Measurements from ENCODE around the gene PTPRO.

Gene PTPRO

DNA sequence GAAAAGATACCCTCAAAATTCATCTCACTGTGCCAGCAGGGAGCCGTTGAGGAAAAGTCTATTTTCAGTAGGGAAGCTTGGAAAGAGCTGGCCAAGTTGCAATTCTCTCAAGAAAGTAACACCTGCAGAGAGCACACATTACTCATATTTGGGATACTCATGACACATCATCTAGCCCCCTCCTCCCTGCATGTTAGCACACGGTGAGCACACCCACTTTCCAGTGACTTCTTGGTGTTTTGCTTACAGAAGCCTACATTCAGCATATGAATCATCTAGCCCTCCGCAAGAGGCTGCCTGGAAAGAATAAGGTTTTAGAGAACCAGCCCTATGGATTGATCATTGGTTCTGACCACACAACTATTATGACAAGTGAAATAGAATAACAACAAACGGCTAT lies 124.5 kb downstream of the PTPRO start:
- no peak for DNase-seq (ENCODE audit: low read depth)

DNA sequence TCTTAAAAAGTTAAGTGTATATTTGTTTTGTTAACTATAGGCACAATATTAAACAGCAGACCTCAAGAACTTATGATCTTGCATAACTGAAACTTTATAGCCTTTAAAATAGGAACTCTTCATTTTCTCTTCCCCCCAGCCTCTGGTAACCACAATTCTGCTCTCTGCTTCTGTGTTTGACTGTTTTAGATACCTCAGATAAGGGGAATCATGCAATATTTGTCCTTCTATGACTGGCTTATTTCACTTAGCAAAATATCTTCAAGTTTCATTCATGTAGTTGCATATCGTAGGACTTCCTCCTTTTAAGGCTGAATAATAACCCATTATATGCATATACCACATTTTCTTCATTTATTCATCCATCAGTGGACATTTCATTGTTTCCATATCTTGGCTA lies 131.3 kb downstream of the PTPRO start:
- DNase-seq (ENCODE audit: low read depth), result no peak

GRCh38 chr12:15458008-15458407 lies 135.7 kb downstream of the PTPRO start:
- DNase-seq (ENCODE audit: low read depth), result no peak

- no peak for DNase-seq (ENCODE audit: low read depth)
Measured at GRCh38 chr12:15468911-15469310, 146.6 kb downstream of the PTPRO start.

- no peak for DNase-seq (ENCODE audit: low read depth)
Measured at GRCh38 chr12:15469356-15469755, 147.0 kb downstream of the PTPRO start.

DNA sequence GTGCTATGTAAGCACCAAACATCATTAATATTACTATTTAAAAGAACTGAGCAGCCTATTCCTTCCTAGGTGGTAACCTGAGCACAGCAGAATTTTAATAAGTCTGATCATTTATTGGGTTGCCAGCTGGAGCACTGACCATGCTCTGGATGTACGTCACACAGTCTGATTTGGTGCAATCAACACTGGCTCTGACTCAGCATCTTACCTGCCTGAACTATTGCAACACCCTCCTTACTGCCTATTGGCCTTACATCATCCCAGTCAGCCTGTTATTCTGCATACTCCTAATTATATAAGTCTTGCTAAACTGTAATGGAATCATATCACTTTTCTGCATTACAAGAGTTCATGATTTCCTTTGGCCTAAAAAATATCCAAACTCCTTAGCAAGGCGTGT lies 149.7 kb downstream of the PTPRO start:
- no peak for DNase-seq (ENCODE audit: low read depth)

DNA sequence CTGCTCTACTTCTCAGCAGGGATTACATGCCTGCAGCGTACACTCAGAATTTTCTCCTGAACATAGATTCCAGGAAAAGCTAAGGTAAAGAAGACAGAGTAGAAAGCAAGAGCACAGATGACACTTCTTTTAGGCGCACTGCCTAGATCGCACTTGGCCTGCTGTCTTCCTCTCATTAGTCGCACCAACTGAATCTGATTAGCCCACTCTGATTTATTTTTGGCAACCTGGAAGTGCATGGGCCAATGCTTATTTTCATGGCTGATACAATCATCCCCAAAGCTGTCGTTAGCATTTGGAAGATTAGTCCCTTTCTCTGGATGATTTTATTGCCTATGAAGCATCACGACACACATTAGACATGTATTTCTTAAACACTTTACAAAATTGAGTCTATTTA lies 152.5 kb downstream of the PTPRO start:
- DNase-seq (ENCODE audit: low read depth), result no peak

DNA sequence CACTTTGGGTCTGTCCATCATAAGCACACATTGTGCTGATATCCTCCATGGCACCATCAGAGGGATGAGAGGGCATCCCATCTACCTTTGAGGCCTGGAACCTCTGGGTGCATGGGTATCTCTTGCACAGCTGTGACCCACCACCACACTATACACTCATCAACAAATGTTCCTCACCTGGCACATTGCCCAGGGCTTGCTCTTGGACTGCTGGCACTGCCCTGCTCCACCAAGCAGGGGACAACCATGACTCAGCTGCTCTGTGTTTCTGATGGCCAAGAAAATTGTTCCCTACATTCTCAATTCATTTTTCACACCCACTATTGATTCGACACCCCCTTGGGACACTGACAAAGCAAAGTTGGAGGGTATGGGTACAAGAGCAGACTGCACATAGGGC lies 155.5 kb downstream of the PTPRO start:
- no peak for DNase-seq (ENCODE audit: low read depth)

DNA sequence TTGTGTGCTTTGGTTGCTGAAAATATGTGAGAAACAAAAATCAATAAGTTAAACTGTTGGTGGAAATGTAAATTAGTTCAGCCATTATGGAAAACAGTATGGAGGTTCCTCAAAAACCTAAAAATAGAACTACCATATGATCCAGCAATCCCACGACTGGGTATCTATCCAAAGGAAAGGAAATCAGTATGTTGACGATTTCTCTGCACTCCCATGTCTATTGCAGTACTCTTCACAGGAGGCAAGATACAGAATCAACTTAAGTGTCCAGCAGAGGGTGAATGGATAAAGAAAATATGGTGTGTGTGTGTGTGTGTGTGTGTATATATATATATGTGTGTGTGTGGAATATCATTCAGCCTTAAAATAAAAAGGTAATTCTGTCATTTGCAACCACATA lies 159.5 kb downstream of the PTPRO start:
- DNase-seq (ENCODE audit: low read depth), result no peak

GRCh38 chr12:15485466-15485865 lies 163.2 kb downstream of the PTPRO start:
- no peak for DNase-seq (ENCODE audit: low read depth)

- no peak for DNase-seq (ENCODE audit: low read depth)
Measured at GRCh38 chr12:15486859-15487258, 164.6 kb downstream of the PTPRO start.

DNA sequence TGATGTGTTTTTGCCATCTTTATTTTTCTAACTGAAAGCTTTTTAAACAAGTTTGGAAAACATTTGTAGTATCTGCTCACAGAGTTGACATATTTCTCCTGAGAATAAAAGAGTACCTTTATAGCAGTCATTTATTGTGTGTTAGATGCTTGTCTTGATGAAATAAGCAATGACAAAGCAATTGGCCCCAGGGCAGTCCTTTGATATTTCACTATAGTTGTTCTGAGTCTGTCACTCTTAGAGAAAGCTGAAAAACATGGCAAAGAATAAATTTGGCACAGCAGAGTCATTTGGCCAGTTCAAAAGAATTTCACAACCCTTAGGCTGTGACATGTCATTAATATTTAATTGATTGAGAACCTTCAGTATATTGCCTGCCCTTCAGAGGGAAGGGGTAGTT lies 166.2 kb downstream of the PTPRO start:
- DNase-seq (ENCODE audit: low read depth), result no peak

GRCh38 chr12:15494329-15495046 lies 172.2 kb downstream of the PTPRO start:
- DNase-seq (ENCODE audit: low read depth), result no peak

DNA sequence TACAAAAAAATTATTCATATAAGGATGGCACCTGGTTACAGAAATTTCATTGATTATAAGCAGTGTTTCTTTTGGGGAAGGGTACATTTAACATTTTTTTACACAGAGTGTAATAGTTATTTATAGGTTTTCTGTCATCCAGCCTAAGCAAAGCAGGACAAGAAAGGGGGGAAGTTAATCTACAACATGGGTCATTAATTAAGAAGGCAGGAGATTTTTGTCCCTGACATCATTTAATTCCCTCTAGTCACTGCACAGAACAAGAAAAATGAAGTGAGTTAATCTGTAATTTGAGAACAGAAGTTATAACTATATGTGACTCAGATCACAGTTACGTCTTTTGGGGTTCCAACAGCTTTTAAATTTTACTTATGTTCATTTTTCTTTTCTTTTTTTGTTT lies 173.4 kb downstream of the PTPRO start:
- DNase-seq (ENCODE audit: low read depth), result no peak

- DNase-seq (ENCODE audit: low read depth), result no peak
Measured at GRCh38 chr12:15496738-15497137, 174.4 kb downstream of the PTPRO start.

- DNase-seq (ENCODE audit: low read depth), result no peak
Measured at GRCh38 chr12:15497671-15498292, 175.5 kb downstream of the PTPRO start.

- DNase-seq (ENCODE audit: low read depth), result no peak
Measured at GRCh38 chr12:15502211-15502610, 179.9 kb downstream of the PTPRO start.

DNA sequence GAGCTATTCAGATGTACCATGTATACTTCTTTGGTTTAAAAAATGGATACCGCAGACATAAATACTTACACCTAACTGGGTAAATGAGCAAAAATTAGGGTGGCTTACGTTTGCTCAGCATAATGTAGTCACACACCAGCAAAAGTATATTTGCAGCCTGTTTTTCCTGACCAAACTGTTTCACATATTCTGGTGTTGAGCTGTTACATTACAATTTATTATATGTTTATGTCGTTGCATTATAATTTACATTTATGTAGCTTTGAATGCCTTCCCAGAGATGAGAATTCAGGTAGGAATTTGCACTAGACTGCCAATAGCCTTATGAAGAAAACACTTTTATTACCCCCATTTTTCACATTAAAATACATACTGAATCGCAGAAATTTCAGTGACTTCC lies 183.3 kb downstream of the PTPRO start:
- DNase-seq (ENCODE audit: low read depth), result no peak

GRCh38 chr12:15515010-15515409 lies 192.7 kb downstream of the PTPRO start:
- DNase-seq (ENCODE audit: low read depth), result no peak

GRCh38 chr12:15520083-15520482 lies 197.8 kb downstream of the PTPRO start:
- no peak for DNase-seq (ENCODE audit: low read depth)

DNA sequence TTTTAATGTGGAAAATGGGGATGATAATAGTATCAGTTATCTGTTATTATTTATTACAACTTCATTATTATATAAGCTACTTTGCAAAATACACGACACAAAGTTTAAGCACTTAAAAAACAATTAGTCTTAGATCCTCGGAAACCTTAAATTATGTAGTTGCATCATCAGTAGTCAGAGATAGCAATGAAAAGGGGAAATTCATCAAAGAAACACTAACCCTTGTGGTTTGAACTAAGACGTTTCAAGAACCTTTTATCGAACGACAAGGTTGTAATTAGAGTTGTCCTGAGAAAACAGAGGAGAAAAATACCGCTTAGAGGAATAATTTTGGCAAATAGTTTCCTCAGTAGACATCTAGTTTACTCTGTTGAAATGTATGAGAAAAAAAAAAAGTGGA lies 198.5 kb downstream of the PTPRO start:
- no peak for DNase-seq (ENCODE audit: low read depth)

DNA sequence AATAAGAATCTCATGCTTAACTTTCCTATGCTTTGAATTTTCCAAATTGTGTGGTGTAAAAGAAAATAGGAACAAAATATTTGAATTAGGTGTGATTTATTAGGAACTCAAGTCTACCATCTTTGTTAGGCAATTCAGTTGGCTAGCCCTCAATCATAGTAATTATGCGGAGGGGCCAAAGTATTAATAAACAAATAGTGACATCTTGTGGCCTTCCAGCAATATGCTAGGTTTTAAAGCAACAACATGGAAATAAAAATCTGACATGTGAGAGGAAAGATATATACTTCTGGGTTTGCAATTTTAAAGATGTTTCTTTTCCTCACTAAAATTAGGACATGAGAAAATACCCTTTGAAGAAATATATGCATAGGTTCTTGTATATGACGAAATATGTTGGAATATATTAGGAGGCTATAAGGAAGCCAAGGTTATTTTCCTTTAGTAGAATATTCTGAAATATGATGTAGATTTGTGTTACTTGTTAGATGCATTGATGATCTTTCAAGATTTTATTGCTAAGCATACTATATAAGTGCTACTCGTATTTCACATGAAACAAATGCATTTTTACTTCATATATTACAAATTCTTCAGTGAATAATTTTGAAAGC lies 200.4 kb downstream of the PTPRO start:
- DNase-seq (ENCODE audit: low read depth), result no peak

DNA sequence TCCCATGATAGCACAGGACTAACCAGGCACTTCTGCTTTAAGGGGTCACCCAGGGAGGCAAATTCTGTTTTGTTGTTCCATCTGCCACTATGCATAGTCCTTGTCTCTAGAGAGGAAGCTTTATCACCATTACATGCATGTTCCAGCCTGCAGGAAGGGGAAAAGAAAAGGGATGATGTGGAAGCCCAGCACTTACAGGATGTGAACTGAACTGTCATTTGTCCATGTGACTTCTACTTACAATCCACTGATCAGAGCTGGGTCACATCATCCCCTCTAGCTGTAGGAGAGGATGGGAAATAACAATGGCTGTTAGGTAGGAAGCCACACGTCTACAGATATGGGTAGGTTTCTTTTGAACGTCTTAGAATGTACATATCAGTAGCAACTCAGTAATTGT lies 203.1 kb downstream of the PTPRO start:
- no peak for DNase-seq (ENCODE audit: low read depth)

- DNase-seq (ENCODE audit: low read depth), result no peak
Measured at GRCh38 chr12:15526033-15526432, 203.7 kb downstream of the PTPRO start.

All from GM04503 (cell line).